HUES64 (cell line): Measurements from ENCODE around the gene MAP3K8.
"Not testable (repeated sequence)": the region's sequence is repeated elsewhere in the genome, so short reads cannot be mapped to it uniquely, and the experiment has no call there.

ENCODE experiments used
- H3K27ac ChIP-seq: 2 replicates; pipeline ENCODE4 v1.7.0; 2013; ENCODE audit warnings: low read depth, low read length, inconsistent platforms
- H3K27me3 ChIP-seq: 2 replicates; pipeline ENCODE4 v1.6.1; 2013; ENCODE audit warnings: mild to moderate bottlenecking, low read length; ENCODE audit not compliant: insufficient read depth
- H3K36me3 ChIP-seq: 2 replicates; pipeline ENCODE4 v1.6.1; 2013; ENCODE audit warnings: mild to moderate bottlenecking, low read length; ENCODE audit not compliant: insufficient read depth
- H3K4me1 ChIP-seq: 2 replicates; pipeline ENCODE4 v1.6.1; 2013; ENCODE audit warnings: mild to moderate bottlenecking, low read length, moderate library complexity; ENCODE audit not compliant: insufficient read depth
- H3K4me3 ChIP-seq: 2 replicates; pipeline ENCODE4 v1.5.1; 2013; ENCODE audit warnings: mild to moderate bottlenecking, low read length, moderate library complexity
- H3K9ac ChIP-seq: 2 replicates; pipeline ENCODE4 v1.6.1; 2013; ENCODE audit warnings: mild to moderate bottlenecking, low read depth, low read length
- H3K9me3 ChIP-seq: 2 replicates; pipeline ENCODE4 v1.6.1; 2013; ENCODE audit warnings: low read depth, low read length; ENCODE audit not compliant: insufficient read depth
- WGBS: fragments of 150-250, 120-280 bp; methylation state at CpG from one replicate; pipeline ENCODE4 v1.1.7; 2013; ENCODE audit warnings: missing lambda C conversion rate; 5-methylcytosine and 5-hydroxymethylcytosine counted together

The MAP3K8 gene

DNA sequence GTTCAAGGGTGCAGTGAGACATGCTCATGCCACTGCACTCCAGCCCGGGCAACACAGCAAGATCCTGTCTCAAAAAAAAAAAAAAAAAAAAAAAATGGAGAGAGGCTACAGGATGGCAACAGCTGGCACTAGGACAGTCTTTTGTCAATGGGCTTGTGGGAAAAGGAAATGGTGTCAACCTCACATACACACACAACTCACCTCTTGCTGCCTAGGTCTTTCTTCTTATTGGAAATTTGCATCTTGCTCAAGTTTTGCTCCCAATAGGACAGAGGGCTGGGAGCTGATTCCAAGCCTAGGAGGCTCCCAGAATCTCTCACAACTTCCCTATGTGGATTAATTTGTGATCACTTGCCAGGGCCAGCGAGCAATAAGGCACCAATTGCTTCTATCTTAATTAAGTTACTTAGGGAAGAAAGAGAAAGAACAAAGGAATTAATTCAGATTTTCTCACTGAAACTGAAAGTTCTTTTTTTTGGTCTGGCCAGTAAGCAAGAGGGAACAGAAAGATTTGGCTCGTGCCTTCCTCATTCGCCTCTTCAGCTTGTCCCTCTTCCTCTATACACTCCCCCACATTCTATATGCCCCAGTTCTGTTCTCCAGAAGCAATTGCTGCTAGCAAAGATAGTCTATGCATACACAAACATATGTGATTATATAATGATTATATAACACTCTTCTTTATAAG is 33.8 kb downstream of the MAP3K8 start:
- H3K27me3 ChIP-seq, result no peaks in the 10 kb centered on the region
- H3K27ac ChIP-seq, result no peak overlapping the region
- H3K9ac ChIP-seq, result no peak overlapping the region

DNA sequence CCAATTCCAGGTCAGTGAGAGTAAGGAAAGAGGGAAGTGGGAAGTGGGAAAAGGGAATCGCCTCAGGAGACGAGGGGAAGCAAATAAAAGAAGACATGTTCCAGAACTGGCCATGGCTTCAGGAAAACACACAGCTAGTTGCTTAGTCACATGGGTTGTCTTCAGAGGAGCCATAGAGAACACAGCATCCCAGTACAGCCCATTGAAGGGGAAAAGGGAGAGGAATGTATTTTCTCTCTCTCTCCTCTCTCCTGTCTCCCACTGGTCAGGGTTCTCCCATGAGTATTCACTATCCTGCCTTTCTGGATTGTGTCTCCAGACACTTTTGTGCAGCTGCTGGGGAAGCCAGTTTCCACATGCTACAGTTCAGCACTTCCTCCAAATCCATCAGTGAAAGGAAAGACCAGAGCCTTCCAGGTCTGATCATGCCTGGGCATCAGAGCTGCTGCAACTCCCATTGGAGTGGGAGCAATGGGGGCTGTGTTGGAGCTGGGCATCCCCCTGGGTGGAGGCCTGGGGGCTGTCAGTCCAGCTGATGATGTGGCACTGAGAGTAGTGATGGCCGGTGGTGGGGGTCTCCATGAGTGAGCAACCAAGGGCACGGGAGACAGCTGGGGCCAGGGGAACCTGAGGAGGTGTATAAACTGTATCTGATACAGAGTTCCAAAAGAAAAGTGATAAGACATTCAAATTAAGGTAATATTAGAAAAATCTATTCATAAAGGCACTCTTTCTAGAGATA is 38.6 kb downstream of the MAP3K8 start:
- H3K9me3 ChIP-seq, result no peaks in the 10 kb centered on the region
- H3K36me3 ChIP-seq, result no peaks in the 10 kb centered on the region
- no peak overlapping the region for H3K27ac ChIP-seq
- no peak overlapping the region for H3K9ac ChIP-seq
- 91% methylated on average over 4 of the region's 4 CpGs for WGBS
- no peaks in the 10 kb centered on the region for H3K27me3 ChIP-seq
- H3K4me3 ChIP-seq, result no peak overlapping the region
- H3K4me1 ChIP-seq, result no peaks in the 10 kb centered on the region

More for the DNA sequence above, 33.8 kb downstream of the MAP3K8 start:
- WGBS, result 95% methylated on average over 4 of the region's 4 CpGs
- H3K4me1 ChIP-seq, result no peaks in the 10 kb centered on the region
- no peaks in the 10 kb centered on the region for H3K9me3 ChIP-seq
- H3K36me3 ChIP-seq, result no peaks in the 10 kb centered on the region
- no peak overlapping the region for H3K4me3 ChIP-seq

DNA sequence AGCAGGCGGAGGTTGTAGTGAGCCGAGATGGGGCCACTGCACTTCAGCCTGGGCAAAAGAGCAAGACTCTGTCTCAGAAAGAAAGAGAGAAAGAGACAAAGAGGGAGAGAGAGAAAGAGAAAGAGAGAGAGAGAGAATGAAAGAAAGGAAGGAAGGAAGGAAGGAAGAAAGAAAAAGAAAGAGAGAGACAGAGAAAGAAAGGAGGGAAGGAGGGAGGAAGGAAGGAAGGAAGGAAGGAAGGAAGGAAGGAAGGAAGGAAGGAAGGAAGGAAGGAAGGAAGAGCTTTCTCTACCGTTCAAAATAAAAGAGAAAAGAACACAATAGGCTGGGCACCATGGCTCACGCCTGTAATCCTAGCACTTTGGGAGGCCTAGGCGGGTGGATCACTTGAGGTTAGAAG is 41.5 kb downstream of the MAP3K8 start:
- H3K9me3 ChIP-seq, H3K27ac ChIP-seq, H3K4me3 ChIP-seq, H3K9ac ChIP-seq, H3K36me3 ChIP-seq, H3K27me3 ChIP-seq, H3K4me1 ChIP-seq: not testable (repeated sequence)
- 77% methylated on average over 5 of the region's 5 CpGs for WGBS

DNA sequence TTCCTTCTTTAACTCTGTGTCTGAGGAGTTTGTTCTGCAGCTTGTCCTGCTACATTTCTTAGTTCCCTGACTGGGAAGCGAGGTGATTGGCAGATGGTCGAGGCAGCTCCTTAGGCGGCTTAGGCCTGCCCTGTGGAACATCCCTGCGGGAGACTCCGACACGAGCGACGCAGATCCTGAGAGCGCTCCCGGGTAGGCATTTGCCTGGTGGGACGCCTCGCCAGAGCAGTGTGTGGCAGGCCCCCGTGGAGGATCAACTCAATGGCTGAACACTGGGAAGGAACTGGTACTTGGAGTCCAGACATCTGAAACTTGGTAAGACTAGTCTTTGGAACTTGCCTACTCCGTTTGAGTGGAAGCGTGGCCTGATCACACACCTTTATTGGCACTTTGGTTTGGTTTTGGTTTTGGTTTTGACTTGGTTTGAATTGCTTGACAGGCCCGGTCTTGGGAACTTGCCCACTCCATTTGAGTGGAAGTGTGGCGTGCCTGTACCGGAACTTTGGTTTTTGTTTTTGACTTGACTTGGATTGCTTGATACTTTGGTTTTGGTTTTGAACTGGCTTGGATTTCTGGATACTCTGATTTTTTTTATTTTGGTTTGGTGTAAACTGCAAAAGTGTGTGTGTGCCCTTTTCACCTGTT is 42.6 kb downstream of the MAP3K8 start:
- no peaks in the 10 kb centered on the region for H3K27me3 ChIP-seq
- H3K27ac ChIP-seq, result no peak overlapping the region
- H3K36me3 ChIP-seq, result no peaks in the 10 kb centered on the region
- H3K9ac ChIP-seq, result no peak overlapping the region
- H3K4me3 ChIP-seq, result no peak overlapping the region
- WGBS, result 91% methylated on average over 18 of the region's 18 CpGs
- 0 out of 2 replicates have a peak, but pooled peaks cover 7% of the 10 kb centered on the region for H3K9me3 ChIP-seq
- no peaks in the 10 kb centered on the region for H3K4me1 ChIP-seq

DNA sequence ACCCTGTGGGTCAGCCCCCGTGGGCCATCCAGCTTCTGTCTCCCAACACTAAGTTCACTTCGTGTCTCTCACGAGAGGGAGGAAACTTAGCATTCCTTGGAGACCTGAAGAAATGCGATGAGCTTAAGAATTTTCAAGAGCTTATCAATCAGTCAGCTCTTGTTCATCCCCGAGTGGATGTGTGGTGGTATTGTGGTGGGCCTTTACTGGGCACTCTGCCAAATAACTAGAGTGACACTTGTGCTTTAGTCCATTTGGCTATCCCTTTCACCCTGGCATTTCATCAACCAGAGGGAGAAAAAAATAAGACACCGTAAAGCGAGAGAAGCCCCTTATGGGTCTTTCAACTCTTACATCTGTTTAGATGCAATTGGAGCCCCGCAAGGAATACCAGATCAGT is 45.5 kb downstream of the MAP3K8 start:
- H3K27me3 ChIP-seq, H3K4me3 ChIP-seq, H3K4me1 ChIP-seq, H3K27ac ChIP-seq, H3K9ac ChIP-seq, H3K36me3 ChIP-seq: not testable (repeated sequence)
- WGBS, result 80% methylated on average over 8 of the region's 8 CpGs
- peaks cover 27% of the 10 kb centered on the region for H3K9me3 ChIP-seq

DNA sequence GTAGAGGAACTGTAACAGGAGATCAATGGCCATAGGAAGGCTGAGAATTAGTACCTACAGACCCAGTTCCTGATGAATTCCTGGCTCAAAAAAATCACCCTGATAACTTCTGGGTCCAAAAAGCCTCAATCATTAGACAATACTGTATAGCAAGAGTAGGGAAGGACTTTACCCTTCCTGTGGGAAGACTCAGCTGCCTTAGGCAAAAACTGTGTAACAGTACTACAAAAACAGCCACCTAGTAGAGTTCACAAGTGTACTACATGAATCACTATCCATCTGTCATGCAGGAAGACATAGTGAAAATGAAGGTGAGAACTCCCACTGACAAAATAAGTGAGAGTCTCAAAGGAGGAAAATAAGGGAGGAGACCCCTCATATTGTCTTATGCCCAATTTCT is 47.6 kb downstream of the MAP3K8 start:
- no peak overlapping the region for H3K9ac ChIP-seq
- H3K4me3 ChIP-seq, result no peak overlapping the region
- peaks cover 27% of the 10 kb centered on the region for H3K9me3 ChIP-seq
- H3K27ac ChIP-seq, result no peak overlapping the region
- no peaks in the 10 kb centered on the region for H3K36me3 ChIP-seq
- H3K27me3 ChIP-seq, result no peaks in the 10 kb centered on the region
- H3K4me1 ChIP-seq, result no peaks in the 10 kb centered on the region

DNA sequence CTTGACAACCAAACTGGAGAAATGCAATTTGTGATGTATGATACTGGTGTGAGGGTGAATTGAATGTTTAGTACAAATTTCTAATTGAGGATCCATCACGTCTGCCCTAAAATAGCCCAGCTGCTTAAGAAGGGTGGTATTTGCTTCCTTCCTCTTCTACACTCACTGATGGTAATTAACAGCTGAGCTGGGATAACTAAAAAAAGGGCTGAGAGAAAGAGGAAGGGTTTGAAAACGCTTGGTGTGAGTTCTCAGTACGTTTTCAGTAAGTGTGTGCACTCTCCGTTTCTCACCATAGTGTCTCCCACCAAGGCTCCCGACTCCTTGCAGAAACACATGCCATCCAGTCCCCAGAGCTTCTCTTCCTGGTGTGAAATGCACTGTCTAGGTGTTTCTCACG is 54.3 kb downstream of the MAP3K8 start:
- WGBS, result 90% methylated on average over 6 of the region's 6 CpGs
- Histone ChIP-seq H3K4me1 (no peaks in the 10 kb centered on the region), H3K36me3 (no peaks in the 10 kb centered on the region), H3K9ac (no peak overlapping the region), H3K4me3 (no peak overlapping the region), H3K27me3 (no peaks in the 10 kb centered on the region), H3K27ac (no peak overlapping the region), H3K9me3 (peaks cover 9% of the 10 kb centered on the region)

DNA sequence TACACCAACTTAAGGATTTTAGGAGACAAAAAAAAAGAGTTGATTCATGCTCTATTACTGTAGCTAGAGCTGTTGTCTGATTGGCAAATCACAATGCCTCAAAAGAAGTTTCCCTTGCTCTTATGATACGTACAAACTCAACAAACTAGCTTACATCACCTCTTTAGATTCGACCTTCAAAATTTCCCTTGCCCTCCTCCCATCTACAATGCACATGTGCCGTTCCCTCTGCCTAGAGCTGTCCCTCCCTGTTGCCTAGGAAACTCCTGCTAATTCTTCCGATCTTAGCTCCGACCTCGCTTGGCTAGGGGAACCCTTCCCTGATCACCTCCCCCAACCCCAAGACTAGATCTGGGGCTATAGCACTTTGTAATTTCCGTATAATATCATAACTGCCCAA is 55.4 kb downstream of the MAP3K8 start:
- H3K4me3 ChIP-seq, result no peak overlapping the region

DNA sequence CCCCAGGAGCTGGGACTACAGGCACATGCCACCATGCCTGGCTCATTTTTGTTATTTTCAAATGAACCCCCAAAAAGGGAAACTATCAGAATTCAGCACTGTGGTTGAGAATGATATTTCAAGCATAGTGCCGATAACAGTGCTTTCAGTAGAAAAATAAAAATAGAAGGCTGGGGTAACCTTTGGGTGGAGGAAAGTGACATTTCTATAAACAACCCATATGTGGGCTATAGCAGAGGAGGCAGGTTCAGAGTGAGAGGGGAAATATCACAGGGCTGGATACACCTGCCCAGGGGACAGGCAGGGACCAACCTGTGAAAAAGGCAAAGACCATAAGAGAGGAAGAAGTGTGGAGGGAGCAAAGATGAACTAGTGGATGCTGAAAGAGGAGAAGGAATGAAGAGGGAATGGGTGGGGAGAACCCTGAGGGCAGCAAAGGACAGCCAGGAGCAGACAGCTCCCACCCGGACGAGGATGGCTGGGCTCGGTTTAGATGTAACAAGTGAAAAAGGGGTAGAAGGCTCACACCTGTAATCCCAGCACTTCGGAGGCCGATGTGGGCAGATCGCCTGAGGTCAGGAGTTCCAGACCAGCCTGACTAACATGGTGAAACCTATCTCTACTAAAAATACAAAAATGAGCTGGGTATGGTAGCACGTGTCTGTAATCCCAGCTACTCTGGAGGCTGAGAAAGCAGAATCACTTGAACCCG is 56.5 kb downstream of the MAP3K8 start:
- H3K27ac ChIP-seq, result no peak overlapping the region
- whole genome bisulfite sequencing, result 92% methylated on average over 9 of the region's 9 CpGs

More for the DNA sequence above, 55.4 kb downstream of the MAP3K8 start:
- Histone ChIP-seq H3K9me3 (no peaks in the 10 kb centered on the region), H3K36me3 (no peaks in the 10 kb centered on the region), H3K9ac (no peak overlapping the region), H3K27me3 (no peaks in the 10 kb centered on the region), H3K27ac (no peak overlapping the region), H3K4me1 (no peaks in the 10 kb centered on the region)
- 74% methylated on average over 7 of the region's 7 CpGs for WGBS

DNA sequence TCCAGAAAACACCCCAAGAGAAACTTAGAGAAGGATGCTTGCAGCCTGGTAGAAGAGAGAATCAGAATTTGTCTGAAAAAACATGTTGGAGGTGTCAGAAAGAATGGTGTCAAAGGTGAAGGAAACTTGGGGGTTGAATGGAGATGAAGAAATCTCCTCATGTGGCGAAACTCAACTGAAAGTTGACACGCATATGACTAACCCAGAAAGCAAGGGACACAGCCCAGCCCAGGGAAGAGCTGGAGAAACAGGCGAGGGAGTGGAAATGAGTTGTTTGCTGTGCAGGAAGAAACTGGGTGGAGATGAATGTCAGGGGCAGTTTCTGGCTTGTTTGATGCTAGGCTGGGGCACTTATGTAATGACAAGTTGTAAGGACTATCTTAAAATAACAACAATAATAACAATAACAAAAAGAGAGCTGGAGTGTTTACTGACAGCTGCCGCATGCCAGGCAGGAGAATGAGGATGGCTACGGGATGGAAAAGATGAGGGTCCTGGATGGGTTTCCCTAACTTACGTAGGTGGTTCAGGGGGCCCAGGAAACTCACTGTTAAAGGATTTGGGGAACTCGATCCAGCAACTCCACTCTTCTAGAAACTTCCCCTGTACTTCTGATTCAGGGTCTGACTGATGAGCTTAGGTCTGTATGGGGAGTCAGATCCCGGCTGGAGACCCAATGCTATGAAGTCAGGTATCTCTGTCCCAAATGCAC is 57.4 kb downstream of the MAP3K8 start:
- H3K9me3 ChIP-seq, result no peaks in the 10 kb centered on the region
- 79% methylated on average over 8 of the region's 8 CpGs for WGBS
- no peaks in the 10 kb centered on the region for H3K27me3 ChIP-seq
- H3K4me1 ChIP-seq, result no peaks in the 10 kb centered on the region
- H3K27ac ChIP-seq, result no peak overlapping the region
- no peak overlapping the region for H3K9ac ChIP-seq
- no peak overlapping the region for H3K4me3 ChIP-seq
- no peaks in the 10 kb centered on the region for H3K36me3 ChIP-seq

More for the DNA sequence above, 56.5 kb downstream of the MAP3K8 start:
- Histone ChIP-seq H3K36me3 (no peaks in the 10 kb centered on the region), H3K9me3 (no peaks in the 10 kb centered on the region), H3K27me3 (no peaks in the 10 kb centered on the region), H3K9ac (no peak overlapping the region), H3K4me3 (no peak overlapping the region), H3K4me1 (no peaks in the 10 kb centered on the region)
